HG02943 (cell line): ENCODE results near the gene CTBP2.
A peak's percentile ranks its signal among the peaks of the same experiment; 100 is the strongest.

ENCODE experiments used
- ATAC-seq: cut with Tn5 transposase; IDR thresholded peaks from one replicate; pipeline ENCODE4 v1.9.1; 2021; ENCODE audit warnings: mild to moderate bottlenecking, low read depth, moderate library complexity; ENCODE audit not compliant: unreplicated experiment

Gene CTBP2

GRCh38 chr10:125159932-125160855 is at the start of gene CTBP2:
CTBP2 (minus strand) TSS chr10:125160563.
- ATAC-seq: no peak

- no peak for ATAC-seq
Measured at GRCh38 chr10:125209591-125210355, 49.4 kb upstream of the CTBP2 start.

GRCh38 chr10:125208854-125209565 is 48.6 kb upstream of the CTBP2 start:
- no peak for ATAC-seq

GRCh38 chr10:125206623-125207022 is 46.3 kb upstream of the CTBP2 start:
- ATAC-seq: no peak

- no peak for ATAC-seq
Measured at GRCh38 chr10:125205431-125205830, 45.1 kb upstream of the CTBP2 start.

GRCh38 chr10:125204400-125204799 is 44.0 kb upstream of the CTBP2 start:
- no peak for ATAC-seq

GRCh38 chr10:125203186-125203800 is 42.9 kb upstream of the CTBP2 start:
- ATAC-seq: no peak

GRCh38 chr10:125201791-125202622 is 41.6 kb upstream of the CTBP2 start:
- ATAC-seq: no peak

- ATAC-seq: peak; percentile 76
Measured at GRCh38 chr10:125201108-125201524, 40.8 kb upstream of the CTBP2 start.

GRCh38 chr10:125200396-125200795 is 40.0 kb upstream of the CTBP2 start:
- no peak for ATAC-seq

- ATAC-seq: no peak
Measured at GRCh38 chr10:125199270-125199669, 38.9 kb upstream of the CTBP2 start.

- no peak for ATAC-seq
Measured at GRCh38 chr10:125194814-125195213, 34.5 kb upstream of the CTBP2 start.

- no peak for ATAC-seq
Measured at GRCh38 chr10:125193306-125193877, 33.0 kb upstream of the CTBP2 start.

- ATAC-seq: no peak
Measured at GRCh38 chr10:125192620-125193019, 32.3 kb upstream of the CTBP2 start.

- ATAC-seq: no peak
Measured at GRCh38 chr10:125192005-125192404, 31.6 kb upstream of the CTBP2 start.

- no peak for ATAC-seq
Measured at GRCh38 chr10:125190946-125191345, 30.6 kb upstream of the CTBP2 start.

GRCh38 chr10:125190414-125190813 is 30.1 kb upstream of the CTBP2 start:
- ATAC-seq: no peak

GRCh38 chr10:125189162-125189561 is 28.8 kb upstream of the CTBP2 start:
- ATAC-seq: no peak
